A549 (cell line): Measurements from ENCODE around the gene PCCB. TPM values are rescaled to one million over a fixed set of nuclear protein-coding genes. Genes with fewer than 3 reads are reported as not detected.

Experiments
- ATAC-seq, 2 experiments: fragments of 200-7000 bp in 1 of 2; fragments of >200 bp in 1 of 2; cut with Nextera tagmentation in 1 of 2; cut with Tn5 transposase in 1 of 2; 3 replicates each; pipeline versions ENCODE4 v1.8.0 to v1.9.1; 2018 to 2020; ENCODE audit warnings: mild to moderate bottlenecking in 1 of 2, moderate library complexity in 1 of 2
- CTCF ChIA-PET: fragments of 300-600 bp; sonication (Branson Sonifier 250); formaldehyde crosslinking; extraction: SDS; loops from one replicate; lab custom pipeline; 2021; ENCODE audit warnings: antibody characterized with exemption, inconsistent platforms; lab: Yijun Ruan, JAX
- POLR2A ChIA-PET: fragments of 350-600 bp; formaldehyde crosslinking; extraction: SDS; loops from one replicate; lab custom pipeline; 2021; ENCODE audit warnings: antibody characterized with exemption, inconsistent platforms; lab: Yijun Ruan, JAX
- DNase-seq, 2 experiments: peaks; one replicate each; pipeline versions ENCODE4 v3.0.0 to v3.0.0-alpha.2; 2011 to 2016; ENCODE audit warnings: low read depth in 1 of 2, low spot score in 1 of 2
- FAIRE-seq: peaks from 2 replicates; lab custom pipeline; 2011; peaks lifted over from hg19 to GRCh38; lab: Jason Lieb, UNC
- H3K27ac ChIP-seq, 2 experiments: fragments of >200 bp; sonication (Bioruptor Twin); formaldehyde crosslinking; 3 replicates each; pipeline ENCODE4 v1.5.1; 2016 to 2017
- H3K4me1 ChIP-seq: fragments of >200 bp; sonication (Bioruptor Twin); formaldehyde crosslinking; 3 replicates; pipeline ENCODE4 v1.6.1; 2016
- H3K4me2 ChIP-seq: fragments of >200 bp; sonication (Bioruptor Twin); formaldehyde crosslinking; 3 replicates; pipeline ENCODE4 v1.6.1; 2016
- H3K4me3 ChIP-seq: fragments of >200 bp; sonication (Bioruptor Twin); formaldehyde crosslinking; 3 replicates; pipeline ENCODE4 v1.5.1; 2016
- H3K9me3 ChIP-seq: fragments of >200 bp; sonication (Bioruptor Twin); formaldehyde crosslinking; 3 replicates; pipeline ENCODE4 v1.6.1; 2016
- ATOH8 ChIP-seq: fragments of 250-450 bp; sonication (Bioruptor Pico); IDR thresholded peaks from 2 replicates; pipeline ENCODE4 v1.5.0; 2020; ENCODE audit warnings: low read depth, mild to moderate bottlenecking, moderate library complexity
- CBX2 ChIP-seq: fragments of 200-600 bp; sonication (generic); IDR thresholded peaks from 2 replicates; pipeline ENCODE4 v1.6.1; 2016; ENCODE audit warnings: low read depth, mild to moderate bottlenecking, borderline replicate concordance
- CBX8 ChIP-seq: fragments of 200-600 bp; sonication (generic); IDR thresholded peaks from 2 replicates; pipeline ENCODE4 v1.6.1; 2016
- CHD2 ChIP-seq: fragments of 150-350 bp; IDR thresholded peaks from 2 replicates; pipeline ENCODE4 v1.6.1; 2014; ENCODE audit warnings: low read length; ENCODE audit not compliant: partially characterized antibody
- E2F6 ChIP-seq: IDR thresholded peaks from 2 replicates; pipeline ENCODE4 v1.6.1; 2012; ENCODE audit warnings: low read depth, borderline replicate concordance
- EHF ChIP-seq: fragments of 250-450 bp; sonication (Bioruptor Pico); IDR thresholded peaks from 2 replicates; pipeline ENCODE4 v1.5.0; 2020; ENCODE audit warnings: mild to moderate bottlenecking
- EHMT2 ChIP-seq: fragments of 200-600 bp; sonication (generic); IDR thresholded peaks from 2 replicates; pipeline ENCODE4 v1.6.1; 2016; ENCODE audit warnings: antibody characterized with exemption, low read depth, mild to moderate bottlenecking, moderate library complexity
- ELK1 ChIP-seq: fragments of 150-350 bp; IDR thresholded peaks from 2 replicates; pipeline ENCODE4 v1.6.1; 2014; ENCODE audit warnings: low read depth, mild to moderate bottlenecking, low read length
- EP300 ChIP-seq, 2 experiments: fragments of >200 bp; sonication (Bioruptor Twin); formaldehyde crosslinking; IDR thresholded peaks; 2 replicates in 1 of 2; 3 replicates in 1 of 2; pipeline ENCODE4 v1.6.1; 2016 to 2017
- FOSB ChIP-seq: fragments of 250-450 bp; sonication (Bioruptor Pico); IDR thresholded peaks from 2 replicates; pipeline ENCODE4 v1.5.0; 2020; ENCODE audit warnings: mild to moderate bottlenecking, moderate library complexity
- HEYL ChIP-seq: fragments of 250-450 bp; sonication (Bioruptor Pico); IDR thresholded peaks from 2 replicates; pipeline ENCODE4 v1.8.0; 2021; ENCODE audit warnings: mild to moderate bottlenecking, moderate library complexity
- HOXB5 ChIP-seq: fragments of 250-450 bp; sonication (Bioruptor Pico); IDR thresholded peaks from 2 replicates; pipeline ENCODE4 v1.5.0; 2020; ENCODE audit warnings: mild to moderate bottlenecking, moderate library complexity
- JUN ChIP-seq, 2 experiments: fragments of >200 bp; sonication (Bioruptor Twin); formaldehyde crosslinking; IDR thresholded peaks; 2 replicates in 1 of 2; 3 replicates in 1 of 2; pipeline ENCODE4 v1.6.1; 2016 to 2017
- KDM5A ChIP-seq: fragments of 200-600 bp; sonication (generic); IDR thresholded peaks from 2 replicates; pipeline ENCODE4 v1.6.1; 2016; ENCODE audit warnings: antibody characterized with exemption, mild to moderate bottlenecking
- MAFK ChIP-seq: fragments of 450-650 bp; IDR thresholded peaks from 2 replicates; pipeline ENCODE4 v1.6.1; 2014; ENCODE audit not compliant: partially characterized antibody
- MYC ChIP-seq: IDR thresholded peaks from 2 replicates; pipeline ENCODE4 v1.6.1; 2012; ENCODE audit warnings: mild to moderate bottlenecking, inconsistent platforms, low read length, improper control_type of control experiment, borderline replicate concordance
- NR3C1 ChIP-seq: fragments of >200 bp; sonication (Bioruptor Twin); formaldehyde crosslinking; IDR thresholded peaks from 3 replicates; pipeline ENCODE4 v1.6.1; 2017
- POLR2AphosphoS2 ChIP-seq: conservative IDR thresholded peaks from 2 replicates; pipeline ENCODE4 v1.6.1; 2012; ENCODE audit warnings: low read length, improper control_type of control experiment, inconsistent platforms
- RAD21 ChIP-seq, 2 experiments: fragments of >200 bp in 1 of 2; sonication (Bioruptor Twin) in 1 of 2; formaldehyde crosslinking in 1 of 2; IDR thresholded peaks in 1 of 2; conservative IDR thresholded peaks in 1 of 2; 2 replicates in 1 of 2; 3 replicates in 1 of 2; pipeline ENCODE4 v1.6.1; 2012 to 2018; ENCODE audit warnings: inconsistent platforms in 1 of 2
- REST ChIP-seq: fragments of 200-600 bp; sonication (generic); IDR thresholded peaks from 2 replicates; pipeline ENCODE4 v1.6.1; 2016; ENCODE audit warnings: antibody characterized with exemption, mild to moderate bottlenecking, moderate library complexity
- RNF2 ChIP-seq: fragments of 200-600 bp; sonication (generic); IDR thresholded peaks from 2 replicates; pipeline ENCODE4 v1.6.1; 2016; ENCODE audit warnings: low read depth, mild to moderate bottlenecking, antibody characterized with exemption, moderate library complexity, borderline replicate concordance
- SMC3 ChIP-seq: fragments of >200 bp; sonication (Bioruptor Twin); formaldehyde crosslinking; IDR thresholded peaks from 3 replicates; pipeline ENCODE4 v1.6.1; 2018; ENCODE audit warnings: inconsistent platforms
- SREBF2 ChIP-seq: fragments of 450-650 bp; IDR thresholded peaks from 2 replicates; pipeline ENCODE4 v1.6.1; 2014; ENCODE audit warnings: mild to moderate bottlenecking, moderate library complexity
- TFCP2L1 ChIP-seq: fragments of 250-450 bp; sonication (Bioruptor Pico); IDR thresholded peaks from 2 replicates; pipeline ENCODE4 v1.5.0; 2021; ENCODE audit warnings: mild to moderate bottlenecking
- ZC3H11A ChIP-seq: fragments of 450-650 bp; IDR thresholded peaks from 2 replicates; pipeline ENCODE4 v1.6.1; 2014; ENCODE audit warnings: antibody characterized with exemption, mild to moderate bottlenecking
- ZSCAN20 ChIP-seq: fragments of 250-450 bp; sonication (Bioruptor Pico); IDR thresholded peaks from 2 replicates; pipeline ENCODE4 v1.8.0; 2022; ENCODE audit warnings: mild to moderate bottlenecking, moderate library complexity
- WGBS: methylation state at CpG from one replicate; pipeline ENCODE4 v1.1.6; 2017; ENCODE audit errors: missing lambda C conversion rate; 5-methylcytosine and 5-hydroxymethylcytosine counted together
- polyA plus RNA-seq, 4 experiments: library from polyadenylated mRNA; depleted of rRNA in 3 of 4; stranded (reverse); fragments of >200 nt; fragmentation: RNase III in 1 of 4; extraction: RNeasy Plus Mini Kit Qiagen cat#74134 plus additional on column Dnase treatment in 1 of 4; gene quantifications; 2 replicates in 3 of 4; 3 replicates in 1 of 4; pipeline ENCODE4 v1.2.3, GENCODE V29; 2011 to 2017
- TF ChIP-seq, protein P1 (sequence below): IDR thresholded peaks from 2 replicates; pipeline ENCODE4 v1.6.1; 2012
- TF ChIP-seq, protein P2 (sequence below): fragments of >200 bp; sonication (Bioruptor Twin); formaldehyde crosslinking; IDR thresholded peaks from 3 replicates; pipeline ENCODE4 v1.6.1; 2016
- TF ChIP-seq, protein P3 (sequence below): fragments of >200 bp; sonication (Bioruptor Twin); formaldehyde crosslinking; IDR thresholded peaks from 2 replicates; pipeline ENCODE4 v1.6.1; 2016

Gene PCCB
- polyA plus RNA-seq, 2 of the 4 experiments (the other 2 are of a cell fraction), result 31.7 to 65.5 TPM

DNA sequence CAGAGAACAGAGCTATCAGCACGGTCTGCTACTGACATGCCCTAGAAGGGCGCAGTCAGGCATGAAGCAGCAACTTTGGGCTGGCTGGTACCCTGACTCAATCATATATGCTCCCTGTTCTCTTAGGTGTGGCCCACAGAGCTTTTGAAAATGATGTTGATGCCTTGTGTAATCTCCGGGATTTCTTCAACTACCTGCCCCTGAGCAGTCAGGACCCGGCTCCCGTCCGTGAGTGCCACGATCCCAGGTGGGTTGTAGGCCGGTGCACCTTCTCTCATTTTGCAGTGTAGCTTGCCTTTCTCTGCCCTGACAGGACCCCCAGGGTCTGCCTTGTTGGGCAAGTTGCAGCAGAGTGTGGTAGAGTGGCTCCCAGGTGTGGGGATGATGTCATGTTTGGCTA, 47.7 kb downstream of the PCCB start (continued):
- no peak for TF ChIP-seq E2F6
- TF ChIP-seq, protein P1, sequence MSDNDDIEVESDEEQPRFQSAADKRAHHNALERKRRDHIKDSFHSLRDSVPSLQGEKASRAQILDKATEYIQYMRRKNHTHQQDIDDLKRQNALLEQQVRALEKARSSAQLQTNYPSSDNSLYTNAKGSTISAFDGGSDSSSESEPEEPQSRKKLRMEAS, result no peak
- no peak for TF ChIP-seq EP300 (IDR thresholded peaks at IDR 0.05)
- no peak for TF ChIP-seq EHF (CRISPR knock-in tag)
- TF ChIP-seq ATOH8 (CRISPR knock-in tag), result no peak
- TF ChIP-seq CBX8, result no peak
- no peak for TF ChIP-seq SMC3

DNA sequence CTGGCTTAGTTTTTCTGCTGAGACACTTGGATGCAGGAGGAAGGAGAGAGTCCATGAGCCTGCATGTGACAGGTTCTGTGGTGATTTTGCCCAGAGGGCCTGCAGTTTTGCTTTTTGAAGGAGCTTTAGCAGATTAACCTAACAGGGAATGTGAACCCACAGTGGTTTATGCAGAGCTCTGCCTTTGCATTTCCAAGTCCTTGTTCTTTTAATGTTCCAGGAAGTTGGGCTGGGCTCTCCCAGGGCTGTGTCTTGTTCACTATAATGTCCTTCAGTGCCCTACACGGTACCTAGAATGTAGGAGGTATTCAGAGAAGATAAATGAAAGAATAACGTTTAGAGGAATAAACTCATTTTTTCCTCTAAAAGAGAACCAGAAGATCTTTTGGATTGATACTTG, 50.3 kb downstream of the PCCB start:
- no peak overlapping the region for H3K27ac ChIP-seq
- TF ChIP-seq EHMT2 (no peak), FOSB (no peak), KDM5A (no peak), POLR2AphosphoS2 (no peak), MAFK (no peak), SREBF2 (no peak), HOXB5 (CRISPR knock-in tag) (no peak)
- TF ChIP-seq, protein P2, sequence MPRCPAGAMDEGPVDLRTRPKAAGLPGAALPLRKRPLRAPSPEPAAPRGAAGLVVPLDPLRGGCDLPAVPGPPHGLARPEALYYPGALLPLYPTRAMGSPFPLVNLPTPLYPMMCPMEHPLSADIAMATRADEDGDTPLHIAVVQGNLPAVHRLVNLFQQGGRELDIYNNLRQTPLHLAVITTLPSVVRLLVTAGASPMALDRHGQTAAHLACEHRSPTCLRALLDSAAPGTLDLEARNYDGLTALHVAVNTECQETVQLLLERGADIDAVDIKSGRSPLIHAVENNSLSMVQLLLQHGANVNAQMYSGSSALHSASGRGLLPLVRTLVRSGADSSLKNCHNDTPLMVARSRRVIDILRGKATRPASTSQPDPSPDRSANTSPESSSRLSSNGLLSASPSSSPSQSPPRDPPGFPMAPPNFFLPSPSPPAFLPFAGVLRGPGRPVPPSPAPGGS, result no peak
- TF ChIP-seq, all 56 proteins: peak for 0
- Histone ChIP-seq H3K4me1 (no peaks in the 10 kb centered on the region), H3K4me2 (no peak overlapping the region), H3K9me3 (no peaks in the 10 kb centered on the region), H3K4me3 (no peak overlapping the region)
- POLR2A ChIA-PET, result no interaction called here
- 87% methylated on average over 2 of the region's 2 CpGs for WGBS
- CTCF ChIA-PET, result no interaction called here
- ATAC-seq, result no peak
- DNase-seq, result no peak
- FAIRE-seq, result no peak

- TF ChIP-seq RNF2, result no peak
- no peak for TF ChIP-seq ZC3H11A
- TF ChIP-seq, protein P3, sequence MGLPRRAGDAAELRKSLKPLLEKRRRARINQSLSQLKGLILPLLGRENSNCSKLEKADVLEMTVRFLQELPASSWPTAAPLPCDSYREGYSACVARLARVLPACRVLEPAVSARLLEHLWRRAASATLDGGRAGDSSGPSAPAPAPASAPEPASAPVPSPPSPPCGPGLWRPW, result no peak
- no peak for TF ChIP-seq REST
- no peak for TF ChIP-seq RAD21 (conservative IDR thresholded peaks at IDR 0.05 in 1 of 2, IDR thresholded peaks at IDR 0.05 in 1 of 2)
- no peak for TF ChIP-seq CHD2
- TF ChIP-seq HEYL (CRISPR knock-in tag), result no peak
- TF ChIP-seq CBX2, result no peak
- no peak for TF ChIP-seq TFCP2L1 (CRISPR knock-in tag)
- TF ChIP-seq KDM5A, result no peak
- no peak for TF ChIP-seq NR3C1
- TF ChIP-seq SREBF2, result no peak
- TF ChIP-seq ELK1, result no peak
- no peak for TF ChIP-seq MYC
- TF ChIP-seq ZSCAN20, result no peak
- no peak for TF ChIP-seq ATOH8 (CRISPR knock-in tag)
- no peak for TF ChIP-seq JUN (IDR thresholded peaks at IDR 0.05)
- no peak for FAIRE-seq
- no peaks in the 10 kb centered on the region for H3K4me1 ChIP-seq
- no peaks in the 10 kb centered on the region for H3K9me3 ChIP-seq
- DNase-seq, result no peak
- ChIA-PET POLR2A (no interaction called here), CTCF (no interaction called here)
- no peak for ATAC-seq
- no peak overlapping the region for H3K27ac ChIP-seq
- no CpG with 5 or more reads among the region's 1 CpG for WGBS
- no peak overlapping the region for H3K4me2 ChIP-seq
- H3K4me3 ChIP-seq, result no peak overlapping the region
Observed at GRCh38 chr3:136305879-136306278, 55.7 kb downstream of the PCCB start.
